HepG2 (cell line): ENCODE results near the gene MOK. TPM values are rescaled to one million over a fixed set of nuclear protein-coding genes. Genes with fewer than 3 reads are reported as not detected.
A peak's percentile ranks its signal among the peaks of the same experiment; 100 is the strongest.

Source experiments
- AGO2 ChIP-seq: fragments of 200-400 bp; formaldehyde crosslinking; optimal IDR thresholded peaks from 2 replicates; pipeline ENCODE3; 2017; ENCODE audit warnings: mild to moderate bottlenecking, low read depth, low read length, moderate library complexity
- ATF7-NPFF ChIP-seq: sonication (generic); formaldehyde crosslinking; IDR thresholded peaks from 2 replicates; pipeline ENCODE4 v1.8.1; 2023; ENCODE audit warnings: mild to moderate bottlenecking, low read depth, missing genetic modification reagents, moderate library complexity
- EP300 ChIP-seq, 3 experiments: sonication (generic) in 1 of 3; formaldehyde crosslinking in 1 of 3; IDR thresholded peaks; 2 replicates each; pipeline versions ENCODE4 v1.5.1 to v1.6.1; 2011 to 2020; ENCODE audit warnings: low read depth in 2 of 3, low read length in 2 of 3, borderline replicate concordance in 1 of 3, improper control_type of control experiment in 1 of 3, mild to moderate bottlenecking in 1 of 3, missing genetic modification reagents in 1 of 3, moderate library complexity in 1 of 3
- HDAC6 ChIP-seq: fragments of 200-600 bp; sonication (generic); IDR thresholded peaks from 2 replicates; pipeline ENCODE4 v1.7.0; 2017; ENCODE audit warnings: mild to moderate bottlenecking, antibody characterized with exemption, low read length, low read depth
- HIVEP1 ChIP-seq: sonication (generic); formaldehyde crosslinking; IDR thresholded peaks from 2 replicates; pipeline ENCODE4 v1.4.0; 2020; ENCODE audit warnings: mild to moderate bottlenecking, missing genetic modification reagents
- HNRNPH1 ChIP-seq: fragments of 200-400 bp; formaldehyde crosslinking; optimal IDR thresholded peaks from 2 replicates; pipeline ENCODE3; 2017; ENCODE audit warnings: mild to moderate bottlenecking, low read depth, low read length
- NFIB ChIP-seq: sonication (generic); formaldehyde crosslinking; IDR thresholded peaks from 2 replicates; pipeline ENCODE4 v1.9.0; 2021; ENCODE audit warnings: missing genetic modification reagents, mild to moderate bottlenecking, borderline replicate concordance
- PCBP1 ChIP-seq: fragments of 200-400 bp; formaldehyde crosslinking; IDR thresholded peaks from 2 replicates; pipeline ENCODE4 v1.6.1; 2017; ENCODE audit warnings: mild to moderate bottlenecking, low read depth, low read length, borderline replicate concordance
- REXO4 ChIP-seq: sonication (generic); formaldehyde crosslinking; IDR thresholded peaks from 2 replicates; pipeline ENCODE4 v1.8.0; 2022; ENCODE audit warnings: missing genetic modification reagents, mild to moderate bottlenecking, borderline replicate concordance
- SETDB1 ChIP-seq: sonication (generic); formaldehyde crosslinking; IDR thresholded peaks from 2 replicates; pipeline ENCODE4 v1.5.1; 2020; ENCODE audit warnings: missing genetic modification reagents, mild to moderate bottlenecking, borderline replicate concordance
- SOX6 ChIP-seq, 2 experiments: fragments of 450-650 bp in 1 of 2; sonication (generic) in 1 of 2; formaldehyde crosslinking in 1 of 2; IDR thresholded peaks; 2 replicates each; pipeline versions ENCODE4 v1.4.0 to v1.6.1; 2017 to 2020; ENCODE audit warnings: antibody characterized with exemption in 1 of 2, mild to moderate bottlenecking in 1 of 2, missing genetic modification reagents in 1 of 2
- YEATS2 ChIP-seq: sonication (generic); formaldehyde crosslinking; IDR thresholded peaks from 2 replicates; pipeline ENCODE4 v1.4.0; 2020; ENCODE audit warnings: missing genetic modification reagents, borderline replicate concordance
- ZFP41 ChIP-seq: sonication (generic); formaldehyde crosslinking; IDR thresholded peaks from 2 replicates; pipeline ENCODE4 v1.4.0; 2020; ENCODE audit warnings: mild to moderate bottlenecking, missing genetic modification reagents, borderline replicate concordance
- ZFX ChIP-seq: sonication (generic); formaldehyde crosslinking; IDR thresholded peaks from 2 replicates; pipeline ENCODE4 v1.4.0; 2020; ENCODE audit warnings: mild to moderate bottlenecking, low read depth, missing genetic modification reagents, moderate library complexity
- ZNF329 ChIP-seq: sonication (generic); formaldehyde crosslinking; IDR thresholded peaks from 2 replicates; pipeline ENCODE4 v1.9.0; 2021; ENCODE audit warnings: low read depth, mild to moderate bottlenecking, missing genetic modification reagents
- ZNF569 ChIP-seq: sonication (generic); formaldehyde crosslinking; IDR thresholded peaks from 2 replicates; pipeline ENCODE4 v1.5.0; 2020; ENCODE audit warnings: mild to moderate bottlenecking, missing genetic modification reagents, moderate library complexity, borderline replicate concordance
- ZNF619 ChIP-seq: sonication (generic); formaldehyde crosslinking; IDR thresholded peaks from 2 replicates; pipeline ENCODE4 v1.4.0; 2020; ENCODE audit warnings: mild to moderate bottlenecking, missing genetic modification reagents
- ZNF644 ChIP-seq: IDR thresholded peaks from 2 replicates; pipeline ENCODE4 v1.6.1; 2016; ENCODE audit warnings: low read depth
- ZNF790 ChIP-seq: sonication (generic); formaldehyde crosslinking; IDR thresholded peaks from 2 replicates; pipeline ENCODE4 v1.8.0; 2022; ENCODE audit warnings: missing genetic modification reagents, mild to moderate bottlenecking, borderline replicate concordance
- ZSCAN22 ChIP-seq: sonication (generic); formaldehyde crosslinking; IDR thresholded peaks from 2 replicates; pipeline ENCODE4 v1.4.0; 2020; ENCODE audit warnings: mild to moderate bottlenecking, missing genetic modification reagents
- polyA plus RNA-seq, 8 experiments: library from polyadenylated mRNA; depleted of rRNA in 3 of 8; stranded (reverse) in 7 of 8; unstranded in 1 of 8; fragments of >200 nt; fragmentation: Illumina TruSeq in 4 of 8; extraction: Trizol in 4 of 8; gene quantifications; 2 replicates each; pipeline versions ENCODE4 v1.2.1 to v1.2.3, GENCODE V29; 2011 to 2016; ENCODE audit warnings: low read depth in 4 of 8, missing spikeins in 1 of 8, mixed read lengths in 1 of 8; ENCODE audit not compliant: insufficient read depth in 1 of 8
- total RNA-seq, 5 experiments: library from RNA; depleted of rRNA; stranded (reverse); fragments of >200 nt; fragmentation: Illumina TruSeq; extraction: Trizol; gene quantifications; 2 replicates each; pipeline ENCODE4 v1.2.3, GENCODE V29; 2016; ENCODE audit warnings: low read depth in 1 of 5
- TF ChIP-seq, protein P1 (sequence below): sonication (generic); formaldehyde crosslinking; IDR thresholded peaks from 2 replicates; pipeline ENCODE4 v1.4.0; 2020; ENCODE audit warnings: missing genetic modification reagents, borderline replicate concordance
- TF ChIP-seq, protein P2 (sequence below): sonication (generic); formaldehyde crosslinking; IDR thresholded peaks from 2 replicates; pipeline ENCODE4 v1.4.0; 2020; ENCODE audit warnings: missing genetic modification reagents
- TF ChIP-seq, protein P3 (sequence below): IDR thresholded peaks from 2 replicates; pipeline ENCODE4 v1.6.1; 2016; ENCODE audit warnings: mild to moderate bottlenecking

Gene MOK
- total and polyA plus RNA-seq, 2 of the 13 experiments (the other 11 are each of a cell fraction or from before 2014, with no cell fraction given) = 15.3 to 16.9 TPM

DNA sequence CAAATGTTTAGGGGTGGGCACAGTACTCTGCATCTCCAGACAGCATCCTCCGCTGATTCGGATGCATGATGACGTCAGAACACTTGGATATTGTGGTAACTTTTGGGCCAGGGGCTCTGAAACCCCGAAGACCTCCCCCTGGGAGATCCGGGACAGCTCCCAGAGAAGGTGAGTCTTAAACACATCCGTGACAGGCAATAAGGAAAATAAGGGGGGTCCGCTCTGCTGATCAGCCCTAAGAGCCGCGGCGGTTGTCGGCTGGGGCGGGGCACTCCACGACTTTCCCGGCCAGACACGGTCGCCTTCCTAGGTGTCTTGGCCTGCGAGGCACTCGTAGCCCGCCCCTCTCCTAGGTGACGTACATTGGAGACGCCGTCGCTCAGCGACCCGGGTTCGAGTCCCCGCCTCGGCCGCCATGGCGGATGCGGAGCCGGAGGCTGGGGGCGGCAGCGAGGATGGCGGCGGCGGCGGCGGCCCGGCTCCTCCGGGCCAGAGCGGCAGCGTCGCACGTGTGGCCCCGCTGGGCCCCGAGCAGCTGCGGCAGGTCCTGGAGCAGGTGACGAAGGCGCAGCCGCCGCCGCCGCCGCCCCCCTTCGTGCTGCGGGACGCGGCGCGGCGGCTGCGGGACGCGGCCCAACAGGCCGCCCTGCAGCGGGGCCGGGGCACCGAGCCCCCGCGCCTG is 14.5 kb upstream of the MOK start, which contains the start of gene ZNF839 (continued):
- TF ChIP-seq, protein P1, sequence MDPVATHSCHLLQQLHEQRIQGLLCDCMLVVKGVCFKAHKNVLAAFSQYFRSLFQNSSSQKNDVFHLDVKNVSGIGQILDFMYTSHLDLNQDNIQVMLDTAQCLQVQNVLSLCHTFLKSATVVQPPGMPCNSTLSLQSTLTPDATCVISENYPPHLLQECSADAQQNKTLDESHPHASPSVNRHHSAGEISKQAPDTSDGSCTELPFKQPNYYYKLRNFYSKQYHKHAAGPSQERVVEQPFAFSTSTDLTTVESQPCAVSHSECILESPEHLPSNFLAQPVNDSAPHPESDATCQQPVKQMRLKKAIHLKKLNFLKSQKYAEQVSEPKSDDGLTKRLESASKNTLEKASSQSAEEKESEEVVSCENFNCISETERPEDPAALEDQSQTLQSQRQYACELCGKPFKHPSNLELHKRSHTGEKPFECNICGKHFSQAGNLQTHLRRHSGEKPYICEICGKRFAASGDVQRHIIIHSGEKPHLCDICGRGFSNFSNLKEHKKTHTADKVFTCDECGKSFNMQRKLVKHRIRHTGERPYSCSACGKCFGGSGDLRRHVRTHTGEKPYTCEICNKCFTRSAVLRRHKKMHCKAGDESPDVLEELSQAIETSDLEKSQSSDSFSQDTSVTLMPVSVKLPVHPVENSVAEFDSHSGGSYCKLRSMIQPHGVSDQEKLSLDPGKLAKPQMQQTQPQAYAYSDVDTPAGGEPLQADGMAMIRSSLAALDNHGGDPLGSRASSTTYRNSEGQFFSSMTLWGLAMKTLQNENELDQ (CRISPR knock-in tag) = no peak
- TF ChIP-seq ZSCAN22 (no peak), NFIB (CRISPR knock-in tag) (no peak), ZNF790 (CRISPR knock-in tag) (no peak), ZNF569 (no peak), AGO2 (peak; percentile 87), ZNF644 (no peak), REXO4 (CRISPR knock-in tag) (no peak), SETDB1 (no peak), SOX6 (IDR thresholded peaks at IDR 0.05) (no peak), SOX6 (CRISPR knock-in tag; IDR thresholded peaks at IDR 0.05) (0 out of 2 replicates have a peak, but pooled peaks have one; percentile 22), HIVEP1 (no peak), PCBP1 (no peak), HDAC6 (no peak), ZFX (CRISPR knock-in tag) (peak; percentile 53; the same call in 1 of the 2 replicates), YEATS2 (peak; percentile 68; the same call in 1 of the 2 replicates), ZNF329 (0 out of 2 replicates have a peak, but pooled peaks have one; percentile 45), ZNF619 (CRISPR knock-in tag) (no peak), EP300 (IDR thresholded peaks at IDR 0.05; ENCODE audit: low read depth in 2 of 2, low read length in 2 of 2) (peak in 1 of 2 experiments; percentile 2; a peak in 1 of 4 replicates), EP300 (CRISPR knock-in tag; IDR thresholded peaks at IDR 0.05; ENCODE audit: borderline replicate concordance) (no peak), HNRNPH1 (no peak), ZFP41 (CRISPR knock-in tag) (no peak), ATF7-NPFF (peak; percentile 40; the same call in 1 of the 2 replicates)
- TF ChIP-seq, protein P2, sequence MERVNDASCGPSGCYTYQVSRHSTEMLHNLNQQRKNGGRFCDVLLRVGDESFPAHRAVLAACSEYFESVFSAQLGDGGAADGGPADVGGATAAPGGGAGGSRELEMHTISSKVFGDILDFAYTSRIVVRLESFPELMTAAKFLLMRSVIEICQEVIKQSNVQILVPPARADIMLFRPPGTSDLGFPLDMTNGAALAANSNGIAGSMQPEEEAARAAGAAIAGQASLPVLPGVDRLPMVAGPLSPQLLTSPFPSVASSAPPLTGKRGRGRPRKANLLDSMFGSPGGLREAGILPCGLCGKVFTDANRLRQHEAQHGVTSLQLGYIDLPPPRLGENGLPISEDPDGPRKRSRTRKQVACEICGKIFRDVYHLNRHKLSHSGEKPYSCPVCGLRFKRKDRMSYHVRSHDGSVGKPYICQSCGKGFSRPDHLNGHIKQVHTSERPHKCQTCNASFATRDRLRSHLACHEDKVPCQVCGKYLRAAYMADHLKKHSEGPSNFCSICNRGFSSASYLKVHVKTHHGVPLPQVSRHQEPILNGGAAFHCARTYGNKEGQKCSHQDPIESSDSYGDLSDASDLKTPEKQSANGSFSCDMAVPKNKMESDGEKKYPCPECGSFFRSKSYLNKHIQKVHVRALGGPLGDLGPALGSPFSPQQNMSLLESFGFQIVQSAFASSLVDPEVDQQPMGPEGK (CRISPR knock-in tag) = peak; percentile 55
- TF ChIP-seq, protein P3, sequence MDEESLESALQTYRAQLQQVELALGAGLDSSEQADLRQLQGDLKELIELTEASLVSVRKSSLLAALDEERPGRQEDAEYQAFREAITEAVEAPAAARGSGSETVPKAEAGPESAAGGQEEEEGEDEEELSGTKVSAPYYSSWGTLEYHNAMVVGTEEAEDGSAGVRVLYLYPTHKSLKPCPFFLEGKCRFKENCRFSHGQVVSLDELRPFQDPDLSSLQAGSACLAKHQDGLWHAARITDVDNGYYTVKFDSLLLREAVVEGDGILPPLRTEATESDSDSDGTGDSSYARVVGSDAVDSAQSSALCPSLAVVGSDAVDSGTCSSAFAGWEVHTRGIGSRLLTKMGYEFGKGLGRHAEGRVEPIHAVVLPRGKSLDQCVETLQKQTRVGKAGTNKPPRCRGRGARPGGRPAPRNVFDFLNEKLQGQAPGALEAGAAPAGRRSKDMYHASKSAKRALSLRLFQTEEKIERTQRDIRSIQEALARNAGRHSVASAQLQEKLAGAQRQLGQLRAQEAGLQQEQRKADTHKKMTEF = peak; percentile 71; the same call in 1 of the 2 replicates
